SK-N-SH (cell line): ENCODE data around the gene STARD7. TPM values are rescaled to one million over a fixed set of nuclear protein-coding genes. Genes with fewer than 3 reads are reported as not detected.

Experiments used
- CTCF ChIA-PET: fragments of 300-600, 350-600 bp; formaldehyde crosslinking; extraction: SDS; loops from one replicate; lab custom pipeline; 2021; lab: Yijun Ruan, JAX
- POLR2A ChIA-PET: fragments of 350-600 bp; sonication (Branson Sonifier 250); formaldehyde crosslinking; extraction: SDS; loops from one replicate; lab custom pipeline; 2020; ENCODE audit warnings: antibody characterized with exemption, inconsistent platforms; lab: Yijun Ruan, JAX
- DNase-seq: peaks from one replicate; pipeline ENCODE4 v3.0.0; 2012
- H2AFZ ChIP-seq: fragments of 200-600 bp; sonication (generic); 2 replicates; pipeline ENCODE4 v1.8.1; 2016; ENCODE audit warnings: antibody characterized with exemption, mild to moderate bottlenecking, low read depth
- H3F3A ChIP-seq: fragments of 200-600 bp; sonication (generic); replicated peaks from 2 replicates; pipeline ENCODE3; 2016; ENCODE audit warnings: antibody characterized with exemption, mild to moderate bottlenecking; ENCODE audit not compliant: insufficient read depth
- H3K27ac ChIP-seq, 2 experiments: fragments of 200-500 bp in 1 of 2; fragments of 200-600 bp in 1 of 2; sonication (Bioruptor generic) in 1 of 2; sonication (generic), shearing (Covaris generic) in 1 of 2; 2 replicates each; pipeline versions ENCODE4 v1.5.1 to v1.6.1; 2014 to 2016; ENCODE audit warnings: low read depth in 2 of 2, inconsistent platforms in 1 of 2, low read length in 1 of 2, mild to moderate bottlenecking in 1 of 2, mixed read lengths in 1 of 2
- H3K27me3 ChIP-seq: fragments of 200-600 bp; sonication (generic), shearing (Covaris generic); 2 replicates; pipeline ENCODE4 v1.6.1; 2016; ENCODE audit warnings: mixed run types; ENCODE audit not compliant: insufficient read depth
- H3K36me3 ChIP-seq, 2 experiments: fragments of 200-500 bp in 1 of 2; fragments of 200-600 bp in 1 of 2; sonication (Bioruptor generic) in 1 of 2; sonication (generic) in 1 of 2; replicated peaks in 1 of 2; 2 replicates each; pipeline versions ENCODE3 to v1.5.1; 2014 to 2016; ENCODE audit warnings: low read length in 1 of 2, mild to moderate bottlenecking in 1 of 2; ENCODE audit not compliant: insufficient read depth in 2 of 2, control insufficient read depth in 1 of 2
- H3K4me1 ChIP-seq, 2 experiments: fragments of 200-500 bp in 1 of 2; fragments of 200-600 bp in 1 of 2; sonication (Bioruptor generic) in 1 of 2; sonication (generic), shearing (Covaris generic) in 1 of 2; 2 replicates each; pipeline versions ENCODE4 v1.5.1 to v1.6.1; 2014 to 2016; ENCODE audit warnings: low read depth in 1 of 2, low read length in 1 of 2, mixed run types in 1 of 2; ENCODE audit not compliant: insufficient read depth in 2 of 2, control insufficient read depth in 1 of 2
- H3K4me2 ChIP-seq: fragments of 200-600 bp; sonication (generic), shearing (Covaris generic); 2 replicates; pipeline ENCODE4 v1.6.1; 2017; ENCODE audit warnings: mixed run types
- H3K4me3 ChIP-seq, 2 experiments: fragments of 200-500 bp in 1 of 2; fragments of 200-600 bp in 1 of 2; sonication (Bioruptor generic) in 1 of 2; sonication (generic), shearing (Covaris generic) in 1 of 2; 2 replicates each; pipeline versions ENCODE4 v1.5.1 to v1.8.1; 2014 to 2016; ENCODE audit warnings: low read depth in 2 of 2, inconsistent platforms in 1 of 2, low read length in 1 of 2, mild to moderate bottlenecking in 1 of 2, mixed read lengths in 1 of 2, moderate library complexity in 1 of 2
- H3K79me2 ChIP-seq: fragments of 200-600 bp; sonication (generic); 2 replicates; pipeline ENCODE4 v1.8.1; 2017; ENCODE audit warnings: mild to moderate bottlenecking; ENCODE audit not compliant: insufficient read depth
- H3K9ac ChIP-seq: fragments of 200-600 bp; sonication (generic); 2 replicates; pipeline ENCODE4 v1.6.1; 2017; ENCODE audit warnings: mixed run types
- H3K9me2 ChIP-seq: fragments of 200-600 bp; sonication (generic); 2 replicates; pipeline ENCODE4 v1.6.1; 2017; ENCODE audit warnings: mixed run types
- H3K9me3 ChIP-seq: fragments of 200-600 bp; sonication (generic); 2 replicates; pipeline ENCODE4 v1.6.1; 2017; ENCODE audit warnings: mixed run types, mild to moderate bottlenecking, moderate library complexity
- H4K20me1 ChIP-seq: fragments of 200-600 bp; sonication (generic); 2 replicates; pipeline ENCODE4 v1.6.1; 2017; ENCODE audit warnings: mild to moderate bottlenecking, mixed run types; ENCODE audit not compliant: insufficient read depth
- CTCF ChIP-seq: fragments of 200-600 bp; sonication (generic); IDR thresholded peaks from 2 replicates; pipeline ENCODE4 v1.6.1; 2017; ENCODE audit warnings: antibody characterized with exemption, mild to moderate bottlenecking, moderate library complexity
- EZH2phosphoT487 ChIP-seq: fragments of 200-600 bp; sonication (generic); IDR thresholded peaks from 2 replicates; pipeline ENCODE4 v1.6.1; 2017; ENCODE audit warnings: low read depth, mixed run types, mild to moderate bottlenecking, antibody characterized with exemption, moderate library complexity, borderline replicate concordance
- FOXJ3 ChIP-seq: sonication (generic); formaldehyde crosslinking; IDR thresholded peaks from 2 replicates; pipeline ENCODE4 v1.5.1; 2020; ENCODE audit warnings: mild to moderate bottlenecking, missing genetic modification reagents
- FOXM1 ChIP-seq: IDR thresholded peaks from 2 replicates; pipeline ENCODE4 v1.4.0; 2012; ENCODE audit warnings: low read depth, mild to moderate bottlenecking
- GABPA ChIP-seq: IDR thresholded peaks from 2 replicates; pipeline ENCODE4 v1.4.0; 2012; ENCODE audit warnings: low read depth, mild to moderate bottlenecking
- MAX ChIP-seq: IDR thresholded peaks from 2 replicates; pipeline ENCODE4 v1.4.0; 2012; ENCODE audit warnings: low read depth
- NFIC ChIP-seq: IDR thresholded peaks from 2 replicates; pipeline ENCODE4 v1.4.0; 2012; ENCODE audit warnings: borderline replicate concordance
- NRF1 ChIP-seq: IDR thresholded peaks from 2 replicates; pipeline ENCODE4 v1.6.1; 2012; ENCODE audit warnings: low read depth, mild to moderate bottlenecking, low read length
- POLR2AphosphoS5 ChIP-seq: IDR thresholded peaks from 2 replicates; pipeline ENCODE4 v1.6.1; 2012; ENCODE audit warnings: low read depth, low read length
- RAD21 ChIP-seq: IDR thresholded peaks from 2 replicates; pipeline ENCODE4 v1.6.1; 2012; ENCODE audit warnings: mild to moderate bottlenecking, low read length
- RCOR1 ChIP-seq: fragments of 150-350 bp; IDR thresholded peaks from 2 replicates; pipeline ENCODE4 v1.6.1; 2017; ENCODE audit warnings: antibody characterized with exemption, low read length
- RXRA ChIP-seq: IDR thresholded peaks from 2 replicates; pipeline ENCODE4 v1.4.0; 2012; ENCODE audit warnings: low read depth, mild to moderate bottlenecking, borderline replicate concordance
- TAF1 ChIP-seq: IDR thresholded peaks from 2 replicates; pipeline ENCODE4 v1.6.1; 2012; ENCODE audit warnings: low read depth, mild to moderate bottlenecking, low read length, moderate library complexity, borderline replicate concordance
- TEAD4 ChIP-seq: IDR thresholded peaks from 2 replicates; pipeline ENCODE4 v1.4.0; 2012; ENCODE audit warnings: mild to moderate bottlenecking, borderline replicate concordance; ENCODE audit not compliant: insufficient read depth
- USF1 ChIP-seq: IDR thresholded peaks from 2 replicates; pipeline ENCODE4 v1.4.0; 2012; ENCODE audit warnings: low read depth, borderline replicate concordance
- USF2 ChIP-seq: fragments of 150-350 bp; IDR thresholded peaks from 2 replicates; pipeline ENCODE4 v1.6.1; 2017; ENCODE audit warnings: antibody characterized with exemption, low read length, low read depth, borderline replicate concordance
- YY1 ChIP-seq: IDR thresholded peaks from 2 replicates; pipeline ENCODE4 v1.4.0; 2012; ENCODE audit warnings: low read depth, mild to moderate bottlenecking
- WGBS: methylation state at CpG from one replicate; pipeline ENCODE4 v1.1.6; 2017; ENCODE audit warnings: low lambda C conversion rate; 5-methylcytosine and 5-hydroxymethylcytosine counted together
- polyA plus RNA-seq, 3 experiments: library from polyadenylated mRNA; depleted of rRNA; stranded (reverse); fragments of >200 nt; gene quantifications; 2 replicates each; pipeline ENCODE4 v1.2.3, GENCODE V29; 2012

The STARD7 gene
- polyA plus RNA-seq, 1 of the 3 experiments (the other 2 are of a cell fraction) = 36.1 TPM

GRCh38 chr2:96203130-96204028, 5.2 kb downstream of the STARD7 start:
- Histone ChIP-seq H3K79me2 (peaks cover 97% of the 10 kb centered on the region), H3K27ac (no peak overlapping the region), H3K9me2 (no peaks in the 10 kb centered on the region), H3F3A (peaks cover 4% of the 10 kb centered on the region), H4K20me1 (peaks cover 80% of the 10 kb centered on the region), H3K4me3 (no peak overlapping the region), H3K36me3 (no peaks in the 10 kb centered on the region), H3K27me3 (no peaks in the 10 kb centered on the region), H3K4me2 (no peak overlapping the region), H3K9me3 (no peaks in the 10 kb centered on the region), H3K9ac (no peak overlapping the region), H2AFZ (no peak overlapping the region), H3K4me1 (peaks cover 18 to 19% of the 10 kb centered on the region in 2 experiments; a peak in 3 of 4 replicates)
- no peak for TF ChIP-seq POLR2AphosphoS5
- TF ChIP-seq YY1 = no peak
- no peak for TF ChIP-seq RXRA
- no peak for TF ChIP-seq TAF1
- TF ChIP-seq EZH2phosphoT487 = no peak
- no peak for TF ChIP-seq NRF1
- TF ChIP-seq TEAD4 = no peak
- TF ChIP-seq USF1 = no peak
- TF ChIP-seq USF2 = no peak
- no peak for TF ChIP-seq GABPA
- no peak for TF ChIP-seq RAD21
- no peak for TF ChIP-seq FOXM1
- TF ChIP-seq CTCF = no peak
- no peak for TF ChIP-seq FOXJ3 (CRISPR knock-in tag)
- no peak for TF ChIP-seq RCOR1
- TF ChIP-seq NFIC = no peak
- TF ChIP-seq MAX = no peak
- WGBS = 93% methylated on average over 9 of the region's 9 CpGs
- POLR2A ChIA-PET = no interaction called here
- DNase-seq = no peak
- CTCF ChIA-PET = interaction anchor here (1.0 to 3.1 kb wide), 6 partner anchors 11 to 181 kb away, joined by 3 to 14 read pairs (median 4); no protein-coding TSS in a partner anchor
